Choroid plexus epithelial cell (primary cell): ENCODE data around the gene KLHL29.
A peak's percentile ranks its signal among the peaks of the same experiment; 100 is the strongest.

Experiments
- DNase-seq: peaks from one replicate; pipeline ENCODE4 v3.0.0-alpha.2; 2010; ENCODE audit warnings: low read depth
- H3K4me3 ChIP-seq: 2 replicates; pipeline ENCODE4 v1.5.1; 2011; ENCODE audit warnings: low read depth, mild to moderate bottlenecking, control low read depth, low read length, moderate library complexity
- CTCF ChIP-seq: conservative IDR thresholded peaks from 2 replicates; pipeline ENCODE4 v1.5.1; 2011; ENCODE audit warnings: low read depth, mild to moderate bottlenecking, control low read depth, inconsistent platforms, low read length, moderate library complexity

The KLHL29 gene

GRCh38 chr2:23745068-23745725, 360.2 kb downstream of the KLHL29 start:
- TF ChIP-seq CTCF = no peak
- H3K4me3 ChIP-seq = no peak overlapping the region
- no peak for DNase-seq

GRCh38 chr2:23745726-23746105, 360.7 kb downstream of the KLHL29 start:
- peak; percentile 81 for DNase-seq
- no peak overlapping the region for H3K4me3 ChIP-seq
- TF ChIP-seq CTCF = no peak

GRCh38 chr2:23746141-23746863, 361.3 kb downstream of the KLHL29 start:
- TF ChIP-seq CTCF = no peak
- DNase-seq = no peak
- H3K4me3 ChIP-seq = no peak overlapping the region

- DNase-seq = no peak
- TF ChIP-seq CTCF = no peak
- no peak overlapping the region for H3K4me3 ChIP-seq
Observed at GRCh38 chr2:23751747-23752265, 366.8 kb downstream of the KLHL29 start.

GRCh38 chr2:23753291-23754010, 368.5 kb downstream of the KLHL29 start:
- no peak for DNase-seq
- TF ChIP-seq CTCF = no peak

GRCh38 chr2:23754970-23755369, 370.0 kb downstream of the KLHL29 start:
- DNase-seq = no peak
- no peak overlapping the region for H3K4me3 ChIP-seq
- no peak for TF ChIP-seq CTCF

More at GRCh38 chr2:23753291-23754010, 368.5 kb downstream of the KLHL29 start:
- no peak overlapping the region for H3K4me3 ChIP-seq
